ENCODE results near the gene VSIG4. TPM values are rescaled to one million over a fixed set of nuclear protein-coding genes. Genes with fewer than 3 reads are reported as not detected.

Gene VSIG4
- total and polyA plus RNA-seq, 3 donors from 2014 or later = 5.6 to 27.4 (median 19.9) TPM

DNA sequence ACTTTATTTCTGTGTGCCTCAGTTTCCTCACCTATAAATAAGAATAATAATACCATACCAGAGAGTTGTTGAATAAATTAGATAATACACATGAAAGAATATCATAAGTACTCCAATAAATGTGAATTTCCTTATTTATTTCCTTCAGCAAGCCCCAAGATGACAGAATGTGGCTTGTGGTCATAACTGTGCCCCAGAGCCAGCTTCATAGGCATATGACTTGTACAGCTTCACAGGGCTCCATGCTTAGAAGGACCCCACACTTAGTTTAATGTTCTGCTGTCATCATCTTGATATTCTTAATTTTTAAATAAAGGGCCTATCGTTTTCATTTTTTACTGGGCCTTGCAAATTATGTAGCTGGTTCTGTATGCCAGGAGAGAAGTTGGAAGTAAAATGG is 25.3 kb downstream of the VSIG4 start:
- Histone ChIP-seq H3K4me1 (no peaks in the 10 kb centered on the region), H3K27ac (no peak overlapping the region), H3K36me3 (ENCODE audit: low read depth, missing control alignments) (no peaks in the 10 kb centered on the region), H3K9me3 (no peaks in the 10 kb centered on the region), H3K27me3 (no peaks in the 10 kb centered on the region), H3K4me3 (no peak overlapping the region)
- TF ChIP-seq POLR2A (IDR thresholded peaks at IDR 0.05) = no peak
- TF ChIP-seq, protein P1, sequence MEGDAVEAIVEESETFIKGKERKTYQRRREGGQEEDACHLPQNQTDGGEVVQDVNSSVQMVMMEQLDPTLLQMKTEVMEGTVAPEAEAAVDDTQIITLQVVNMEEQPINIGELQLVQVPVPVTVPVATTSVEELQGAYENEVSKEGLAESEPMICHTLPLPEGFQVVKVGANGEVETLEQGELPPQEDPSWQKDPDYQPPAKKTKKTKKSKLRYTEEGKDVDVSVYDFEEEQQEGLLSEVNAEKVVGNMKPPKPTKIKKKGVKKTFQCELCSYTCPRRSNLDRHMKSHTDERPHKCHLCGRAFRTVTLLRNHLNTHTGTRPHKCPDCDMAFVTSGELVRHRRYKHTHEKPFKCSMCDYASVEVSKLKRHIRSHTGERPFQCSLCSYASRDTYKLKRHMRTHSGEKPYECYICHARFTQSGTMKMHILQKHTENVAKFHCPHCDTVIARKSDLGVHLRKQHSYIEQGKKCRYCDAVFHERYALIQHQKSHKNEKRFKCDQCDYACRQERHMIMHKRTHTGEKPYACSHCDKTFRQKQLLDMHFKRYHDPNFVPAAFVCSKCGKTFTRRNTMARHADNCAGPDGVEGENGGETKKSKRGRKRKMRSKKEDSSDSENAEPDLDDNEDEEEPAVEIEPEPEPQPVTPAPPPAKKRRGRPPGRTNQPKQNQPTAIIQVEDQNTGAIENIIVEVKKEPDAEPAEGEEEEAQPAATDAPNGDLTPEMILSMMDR (IDR thresholded peaks at IDR 0.05) = no peak
- intact Hi-C loops (cut with DNase I; ENCODE audit: low total_unique reads) = no loop called here
- no peak for DNase-seq
- WGBS, 2 donors = 53 to 69% methylated on average over 1 of the region's 1 CpG

GRCh38 chrX:66014084-66014483 is 25.8 kb downstream of the VSIG4 start:
- intact Hi-C loops (cut with DNase I; ENCODE audit: low total_unique reads) = no loop called here

GRCh38 chrX:66013194-66013816 is 26.6 kb downstream of the VSIG4 start:
- Histone ChIP-seq H3K27me3 (no peaks in the 10 kb centered on the region), H3K4me3 (no peak overlapping the region), H3K27ac (no peak overlapping the region), H3K4me1 (no peaks in the 10 kb centered on the region), H3K9me3 (no peaks in the 10 kb centered on the region), H3K36me3 (ENCODE audit: low read depth, missing control alignments) (no peaks in the 10 kb centered on the region)
- WGBS, 2 donors = 67 to 69% methylated on average over 5 of the region's 5 CpGs
- no peak for DNase-seq
- TF ChIP-seq, protein P1 (IDR thresholded peaks at IDR 0.05) = no peak
- no peak for TF ChIP-seq POLR2A (IDR thresholded peaks at IDR 0.05)
- intact Hi-C loops (cut with DNase I; ENCODE audit: low total_unique reads) = no loop called here

More at GRCh38 chrX:66014084-66014483, 25.8 kb downstream of the VSIG4 start:
- no peak overlapping the region for H3K27ac ChIP-seq
- no peaks in the 10 kb centered on the region for H3K36me3 ChIP-seq (ENCODE audit: low read depth, missing control alignments)
- no peak for TF ChIP-seq POLR2A (IDR thresholded peaks at IDR 0.05)
- TF ChIP-seq, protein P1 (IDR thresholded peaks at IDR 0.05) = no peak
- no peak overlapping the region for H3K4me3 ChIP-seq
- H3K27me3 ChIP-seq = no peaks in the 10 kb centered on the region
- H3K9me3 ChIP-seq = no peaks in the 10 kb centered on the region
- no peaks in the 10 kb centered on the region for H3K4me1 ChIP-seq
- WGBS, 2 donors = 59 to 81% methylated on average over 2 of the region's 2 CpGs
- DNase-seq = no peak

- H3K4me3 ChIP-seq = no peak overlapping the region
- H3K4me1 ChIP-seq = no peaks in the 10 kb centered on the region
- WGBS, 2 donors = 67% methylated on average over 1 of the region's 1 CpG
- intact Hi-C loops (cut with DNase I; ENCODE audit: low total_unique reads) = no loop called here
- H3K9me3 ChIP-seq = no peaks in the 10 kb centered on the region
- no peak for DNase-seq
- no peak overlapping the region for H3K27ac ChIP-seq
- TF ChIP-seq, protein P1 (IDR thresholded peaks at IDR 0.05) = no peak
- TF ChIP-seq POLR2A (IDR thresholded peaks at IDR 0.05) = no peak
- no peaks in the 10 kb centered on the region for H3K36me3 ChIP-seq (ENCODE audit: low read depth, missing control alignments)
- no peaks in the 10 kb centered on the region for H3K27me3 ChIP-seq
Measured at GRCh38 chrX:66012094-66012534, 27.8 kb downstream of the VSIG4 start.

All from testis (tissue), 3 donors.